ENCODE results near the gene P4HA2.

- TF ChIP-seq, protein P1, sequence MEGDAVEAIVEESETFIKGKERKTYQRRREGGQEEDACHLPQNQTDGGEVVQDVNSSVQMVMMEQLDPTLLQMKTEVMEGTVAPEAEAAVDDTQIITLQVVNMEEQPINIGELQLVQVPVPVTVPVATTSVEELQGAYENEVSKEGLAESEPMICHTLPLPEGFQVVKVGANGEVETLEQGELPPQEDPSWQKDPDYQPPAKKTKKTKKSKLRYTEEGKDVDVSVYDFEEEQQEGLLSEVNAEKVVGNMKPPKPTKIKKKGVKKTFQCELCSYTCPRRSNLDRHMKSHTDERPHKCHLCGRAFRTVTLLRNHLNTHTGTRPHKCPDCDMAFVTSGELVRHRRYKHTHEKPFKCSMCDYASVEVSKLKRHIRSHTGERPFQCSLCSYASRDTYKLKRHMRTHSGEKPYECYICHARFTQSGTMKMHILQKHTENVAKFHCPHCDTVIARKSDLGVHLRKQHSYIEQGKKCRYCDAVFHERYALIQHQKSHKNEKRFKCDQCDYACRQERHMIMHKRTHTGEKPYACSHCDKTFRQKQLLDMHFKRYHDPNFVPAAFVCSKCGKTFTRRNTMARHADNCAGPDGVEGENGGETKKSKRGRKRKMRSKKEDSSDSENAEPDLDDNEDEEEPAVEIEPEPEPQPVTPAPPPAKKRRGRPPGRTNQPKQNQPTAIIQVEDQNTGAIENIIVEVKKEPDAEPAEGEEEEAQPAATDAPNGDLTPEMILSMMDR (IDR thresholded peaks at IDR 0.05), result no peak
- TF ChIP-seq TCF7L2 (IDR thresholded peaks at IDR 0.05; ENCODE audit: low read depth, low read length) (no peak), POLR2AphosphoS5 (IDR thresholded peaks at IDR 0.05; ENCODE audit: low read depth, low read length) (no peak), SIN3A (IDR thresholded peaks at IDR 0.05; ENCODE audit: borderline replicate concordance, insufficient read depth, low read depth, low read length) (no peak)
- TF ChIP-seq, protein P2, sequence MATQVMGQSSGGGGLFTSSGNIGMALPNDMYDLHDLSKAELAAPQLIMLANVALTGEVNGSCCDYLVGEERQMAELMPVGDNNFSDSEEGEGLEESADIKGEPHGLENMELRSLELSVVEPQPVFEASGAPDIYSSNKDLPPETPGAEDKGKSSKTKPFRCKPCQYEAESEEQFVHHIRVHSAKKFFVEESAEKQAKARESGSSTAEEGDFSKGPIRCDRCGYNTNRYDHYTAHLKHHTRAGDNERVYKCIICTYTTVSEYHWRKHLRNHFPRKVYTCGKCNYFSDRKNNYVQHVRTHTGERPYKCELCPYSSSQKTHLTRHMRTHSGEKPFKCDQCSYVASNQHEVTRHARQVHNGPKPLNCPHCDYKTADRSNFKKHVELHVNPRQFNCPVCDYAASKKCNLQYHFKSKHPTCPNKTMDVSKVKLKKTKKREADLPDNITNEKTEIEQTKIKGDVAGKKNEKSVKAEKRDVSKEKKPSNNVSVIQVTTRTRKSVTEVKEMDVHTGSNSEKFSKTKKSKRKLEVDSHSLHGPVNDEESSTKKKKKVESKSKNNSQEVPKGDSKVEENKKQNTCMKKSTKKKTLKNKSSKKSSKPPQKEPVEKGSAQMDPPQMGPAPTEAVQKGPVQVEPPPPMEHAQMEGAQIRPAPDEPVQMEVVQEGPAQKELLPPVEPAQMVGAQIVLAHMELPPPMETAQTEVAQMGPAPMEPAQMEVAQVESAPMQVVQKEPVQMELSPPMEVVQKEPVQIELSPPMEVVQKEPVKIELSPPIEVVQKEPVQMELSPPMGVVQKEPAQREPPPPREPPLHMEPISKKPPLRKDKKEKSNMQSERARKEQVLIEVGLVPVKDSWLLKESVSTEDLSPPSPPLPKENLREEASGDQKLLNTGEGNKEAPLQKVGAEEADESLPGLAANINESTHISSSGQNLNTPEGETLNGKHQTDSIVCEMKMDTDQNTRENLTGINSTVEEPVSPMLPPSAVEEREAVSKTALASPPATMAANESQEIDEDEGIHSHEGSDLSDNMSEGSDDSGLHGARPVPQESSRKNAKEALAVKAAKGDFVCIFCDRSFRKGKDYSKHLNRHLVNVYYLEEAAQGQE (IDR thresholded peaks at IDR 0.05; ENCODE audit: insufficient read depth in 1 of 2, low read depth in 2 of 2, low read length in 1 of 2), result no peak
These were observed 43.1 kb upstream of the P4HA2 start for GRCh38 chr5:132270706-132271105.

Data from Panc1 (cell line).